NCI-H2171 (cell line): ENCODE data around the gene SDK2.

ENCODE experiments used
- DNase-seq: peaks from one replicate; lab custom pipeline; 2025; lab: John Stamatoyannopoulos, UW

SDK2 gene

DNA sequence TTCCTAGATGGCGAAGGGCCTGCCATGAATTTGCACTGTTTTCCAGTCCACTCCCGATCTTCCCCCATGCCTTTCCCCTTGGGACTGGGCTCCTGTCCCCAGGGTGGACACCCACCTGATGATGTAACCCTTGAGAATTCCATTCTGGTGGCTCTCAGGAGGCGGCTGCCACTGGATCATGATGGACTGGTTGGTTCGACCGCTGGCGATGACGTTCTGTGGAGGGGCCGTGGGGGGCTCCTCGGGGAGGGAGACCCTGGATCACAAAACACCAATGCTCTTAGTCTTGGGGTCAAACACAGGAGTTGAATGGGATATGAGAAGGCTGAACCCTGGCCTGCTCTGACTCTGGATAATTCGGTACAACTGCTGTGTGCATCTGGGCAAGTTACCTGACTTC is 225.2 kb downstream of the SDK2 start:
- DNase-seq: no peak

- DNase-seq: no peak
Observed at GRCh38 chr17:73415782-73416181, 228.5 kb downstream of the SDK2 start.

DNA sequence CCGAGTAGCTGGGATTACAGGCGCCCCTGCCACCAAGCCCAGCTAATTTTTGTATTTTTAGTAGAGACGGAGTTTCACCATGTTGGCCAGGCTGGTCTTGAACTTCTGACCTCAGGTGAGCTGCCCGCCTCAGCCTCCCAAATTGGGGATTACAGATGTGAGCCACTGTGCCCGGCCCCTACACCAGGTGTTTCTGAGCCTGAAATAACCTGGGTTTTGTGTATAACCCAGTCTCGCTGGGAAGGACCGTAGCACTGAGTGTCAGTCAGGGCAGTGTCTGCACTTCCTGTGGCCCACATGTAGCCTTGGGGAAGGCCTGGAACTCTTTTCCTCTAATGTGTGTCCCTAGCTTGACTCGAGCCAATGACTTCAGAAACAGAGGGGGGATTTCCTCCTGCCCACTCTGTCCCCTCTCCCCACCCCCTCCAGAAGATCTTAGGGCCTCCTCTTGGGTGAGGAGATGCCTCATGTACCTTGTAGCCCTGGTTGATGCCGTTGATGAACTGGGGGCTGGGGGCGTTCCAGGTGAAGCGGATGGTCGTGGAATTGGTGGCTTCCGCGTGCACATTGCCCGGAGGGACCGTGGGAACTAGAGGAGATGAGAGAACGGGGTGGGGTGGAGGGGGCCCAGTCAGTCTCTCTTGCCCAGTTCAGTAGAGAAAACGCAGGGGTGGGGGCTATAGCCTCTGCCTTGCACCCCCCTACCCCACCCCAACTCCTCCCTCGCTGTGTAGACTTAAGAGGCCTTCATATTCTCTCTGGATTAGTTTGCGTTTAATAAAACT is 229.9 kb downstream of the SDK2 start:
- no peak for DNase-seq

- DNase-seq: peak; percentile 56
Observed at GRCh38 chr17:73412914-73413313, 231.3 kb downstream of the SDK2 start.

GRCh38 chr17:73411313-73411747 is 232.9 kb downstream of the SDK2 start:
- DNase-seq: no peak

DNA sequence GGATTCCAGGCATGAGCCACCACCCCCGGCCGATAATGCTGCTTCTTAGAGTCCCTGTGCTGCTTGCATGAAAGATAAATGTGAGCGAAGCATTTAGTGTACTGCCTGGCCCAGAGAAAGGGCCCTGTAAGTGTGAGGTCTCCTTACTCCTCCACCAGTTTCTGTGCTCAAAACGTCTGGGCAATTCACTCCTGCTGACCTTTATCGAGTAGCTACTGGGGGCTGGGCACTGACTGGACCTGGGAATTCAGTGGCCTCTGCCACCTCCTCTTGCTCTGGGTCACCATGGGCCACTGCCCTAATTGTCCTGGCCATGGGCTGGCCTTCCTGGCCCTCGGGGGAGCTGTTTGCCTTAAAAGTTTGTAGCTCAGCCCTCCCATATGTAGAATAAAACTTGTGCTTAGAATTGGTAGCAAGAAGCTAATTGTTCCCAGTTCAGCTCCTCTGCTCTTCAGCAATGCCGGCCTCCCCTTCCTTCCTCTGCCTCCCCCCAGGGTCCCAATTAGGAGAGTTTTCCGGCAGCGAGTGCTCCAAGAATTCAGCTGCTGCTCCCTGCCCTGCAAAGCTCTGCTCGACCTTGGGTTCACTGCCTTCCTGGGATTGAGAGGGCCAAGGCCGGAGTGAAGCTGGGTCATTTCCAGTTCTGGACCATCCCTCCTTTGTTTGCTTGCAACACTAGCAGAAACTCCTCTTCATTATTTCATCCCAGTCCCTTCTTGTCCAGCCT is 233.5 kb downstream of the SDK2 start:
- no peak for DNase-seq

DNA sequence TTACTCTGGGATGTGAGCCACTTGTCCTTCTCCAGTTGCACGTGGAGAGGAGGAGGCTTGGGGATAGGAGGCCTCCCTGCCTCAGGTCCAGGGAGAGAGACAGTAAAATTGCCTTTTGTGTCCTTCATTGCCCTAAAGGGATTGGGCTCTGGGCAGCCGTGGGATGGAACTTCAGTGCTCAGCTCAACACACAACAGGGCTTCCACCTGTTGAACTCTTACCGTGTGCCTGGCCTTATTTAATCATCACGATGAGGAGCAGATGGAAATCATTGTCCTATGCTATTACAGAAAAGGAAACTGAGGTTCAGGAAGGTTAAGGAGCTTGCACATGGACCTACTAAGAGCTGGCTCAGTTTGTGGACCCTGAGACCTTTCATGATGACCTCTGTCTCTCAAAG is 240.0 kb downstream of the SDK2 start:
- DNase-seq: no peak

DNA sequence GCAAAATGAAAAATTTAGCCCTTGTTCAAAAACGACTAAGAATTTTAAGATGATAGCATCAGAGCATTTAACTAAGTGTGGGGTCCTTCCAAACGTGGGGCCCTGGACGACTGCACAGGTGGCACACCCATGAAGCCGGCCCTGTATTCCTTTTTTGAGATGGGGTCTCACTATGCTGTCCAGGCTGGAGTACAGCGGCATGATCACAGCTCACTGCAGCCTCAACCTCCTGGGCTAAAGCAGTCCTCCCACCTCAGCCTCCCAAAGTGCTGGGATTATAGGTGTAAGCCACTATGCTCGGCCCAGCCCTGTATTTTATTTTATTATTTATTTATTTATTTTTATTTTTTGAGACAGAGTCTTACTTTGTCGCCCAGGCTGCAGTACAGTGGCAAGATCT is 241.8 kb downstream of the SDK2 start:
- no peak for DNase-seq

DNA sequence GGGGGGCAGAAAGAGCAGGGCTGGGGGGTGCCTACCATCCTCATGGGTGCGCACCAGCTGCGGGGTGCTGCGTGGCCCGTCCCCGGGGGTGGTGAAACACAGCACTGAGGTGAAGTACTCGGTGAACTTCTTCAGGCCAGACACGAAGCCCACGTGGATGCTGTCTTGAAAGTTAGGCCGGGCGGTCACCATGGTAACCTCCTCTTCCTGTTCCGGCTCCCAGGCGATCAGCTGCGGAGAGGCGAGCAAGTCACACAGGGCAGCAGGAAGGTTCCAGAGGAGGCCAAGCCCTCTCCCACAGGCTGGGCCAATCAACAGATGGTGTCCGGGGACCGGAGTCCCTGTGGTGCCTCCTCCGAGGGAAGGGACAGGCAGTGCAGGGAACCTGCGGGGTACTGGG is 242.3 kb downstream of the SDK2 start:
- peak; percentile 56 for DNase-seq

DNA sequence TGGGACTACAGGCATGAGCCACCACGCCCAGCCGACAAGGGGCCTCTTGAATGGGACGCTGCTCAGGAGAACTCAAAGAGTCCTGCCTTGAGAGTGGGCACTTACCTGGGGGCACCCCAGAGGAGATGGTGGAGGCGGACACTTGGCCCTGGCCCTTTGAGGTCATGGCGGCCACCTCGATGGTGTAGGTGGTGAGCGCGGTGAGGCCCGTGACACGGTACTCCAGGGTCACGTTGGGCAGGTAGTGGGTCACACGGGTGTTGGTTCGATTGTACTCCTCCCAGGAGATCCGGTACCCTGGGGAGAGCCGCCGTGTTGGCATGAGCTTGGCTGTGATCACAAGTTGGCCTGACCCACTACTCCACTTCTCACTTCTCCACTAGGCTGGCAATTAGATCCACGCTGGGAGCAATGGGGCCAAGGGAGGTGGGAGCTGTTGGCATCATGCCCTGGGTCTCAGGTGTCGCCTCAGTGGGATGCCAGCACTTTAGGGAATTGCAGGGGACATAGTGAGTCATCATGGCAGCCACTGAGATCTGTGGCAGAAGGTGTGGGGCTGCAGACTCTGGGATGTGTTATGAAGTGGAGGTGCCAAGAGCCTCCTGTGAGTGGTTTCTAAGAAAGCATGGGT is 243.2 kb downstream of the SDK2 start:
- DNase-seq: peak; percentile 80

DNA sequence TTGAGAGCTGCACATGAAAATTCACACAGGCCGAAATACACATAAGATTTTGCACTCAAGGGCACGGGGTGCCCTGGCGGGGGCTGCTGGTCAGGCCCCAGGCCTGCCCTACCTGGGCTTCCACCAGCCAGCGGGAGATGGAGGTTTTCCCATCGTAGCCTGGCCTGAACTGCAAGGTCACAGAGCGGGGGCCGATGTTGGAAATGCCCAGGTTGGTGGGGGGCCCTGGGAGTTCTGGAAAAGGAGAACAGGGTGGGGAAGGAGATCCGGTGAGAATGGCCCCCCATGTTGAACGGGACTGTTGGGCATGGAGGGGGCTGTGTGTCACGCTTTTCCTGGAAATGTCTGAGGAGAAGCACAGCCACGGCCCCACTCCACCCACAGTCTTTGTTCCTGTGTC is 245.2 kb downstream of the SDK2 start:
- DNase-seq: no peak

DNA sequence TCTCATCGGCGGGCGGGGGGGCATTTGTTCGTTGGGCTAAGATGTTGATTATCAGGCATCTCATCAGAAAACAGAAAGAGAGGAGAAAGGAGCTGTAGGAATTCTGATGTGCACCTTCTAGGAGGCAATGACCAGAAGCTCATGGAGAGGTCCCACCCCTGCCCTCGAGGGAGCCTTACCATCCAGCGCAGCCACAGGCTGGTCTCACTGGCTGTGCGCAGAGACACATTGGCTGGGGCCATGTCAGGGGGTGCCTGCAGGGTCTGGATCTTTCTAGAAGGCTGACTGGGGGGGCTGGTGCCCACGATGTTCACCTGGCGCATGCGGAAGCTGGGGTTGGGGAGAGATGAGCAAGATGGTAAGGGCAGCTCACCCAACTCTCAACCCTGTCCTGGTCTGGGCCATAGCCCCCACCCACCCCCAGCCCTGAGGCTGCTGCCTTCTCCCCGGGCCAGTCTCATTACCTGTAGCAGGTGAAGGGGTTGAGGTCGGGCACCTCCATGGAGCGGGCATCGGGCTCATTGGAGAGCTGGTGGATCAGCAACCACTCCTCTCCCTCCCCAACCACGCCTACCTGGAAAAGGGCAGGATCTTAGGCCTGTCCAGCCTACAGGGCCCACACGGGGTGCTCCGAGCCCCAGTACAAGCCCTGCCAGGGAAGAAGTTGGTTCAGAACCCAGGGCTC is 246.2 kb downstream of the SDK2 start:
- no peak for DNase-seq

DNA sequence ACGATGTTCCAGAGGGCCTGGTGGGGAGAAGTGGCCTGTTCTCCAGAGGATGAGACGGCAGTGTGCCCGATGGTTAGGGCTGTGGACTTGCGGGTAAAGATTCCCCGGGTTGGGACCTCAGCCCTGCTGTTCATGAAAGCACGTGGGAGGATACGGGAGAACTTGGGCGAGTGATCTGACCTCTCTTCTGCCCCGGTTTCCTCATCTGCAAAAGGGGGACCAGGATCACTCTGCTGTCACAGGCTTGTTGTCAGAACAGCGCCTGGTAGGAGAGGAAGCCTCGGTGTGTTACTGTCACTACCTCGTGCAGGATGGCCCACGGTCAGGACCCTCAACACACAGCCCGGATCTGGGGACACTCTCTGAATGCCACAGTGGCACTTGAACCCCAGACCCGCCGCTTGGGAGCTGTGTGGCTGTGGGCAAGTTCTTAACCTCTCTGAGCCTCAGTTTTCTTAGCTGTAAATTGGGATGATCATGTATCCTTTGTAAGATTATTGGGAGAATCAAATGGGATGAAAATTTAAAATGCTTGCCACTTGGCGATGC is 246.9 kb downstream of the SDK2 start:
- DNase-seq: no peak

DNA sequence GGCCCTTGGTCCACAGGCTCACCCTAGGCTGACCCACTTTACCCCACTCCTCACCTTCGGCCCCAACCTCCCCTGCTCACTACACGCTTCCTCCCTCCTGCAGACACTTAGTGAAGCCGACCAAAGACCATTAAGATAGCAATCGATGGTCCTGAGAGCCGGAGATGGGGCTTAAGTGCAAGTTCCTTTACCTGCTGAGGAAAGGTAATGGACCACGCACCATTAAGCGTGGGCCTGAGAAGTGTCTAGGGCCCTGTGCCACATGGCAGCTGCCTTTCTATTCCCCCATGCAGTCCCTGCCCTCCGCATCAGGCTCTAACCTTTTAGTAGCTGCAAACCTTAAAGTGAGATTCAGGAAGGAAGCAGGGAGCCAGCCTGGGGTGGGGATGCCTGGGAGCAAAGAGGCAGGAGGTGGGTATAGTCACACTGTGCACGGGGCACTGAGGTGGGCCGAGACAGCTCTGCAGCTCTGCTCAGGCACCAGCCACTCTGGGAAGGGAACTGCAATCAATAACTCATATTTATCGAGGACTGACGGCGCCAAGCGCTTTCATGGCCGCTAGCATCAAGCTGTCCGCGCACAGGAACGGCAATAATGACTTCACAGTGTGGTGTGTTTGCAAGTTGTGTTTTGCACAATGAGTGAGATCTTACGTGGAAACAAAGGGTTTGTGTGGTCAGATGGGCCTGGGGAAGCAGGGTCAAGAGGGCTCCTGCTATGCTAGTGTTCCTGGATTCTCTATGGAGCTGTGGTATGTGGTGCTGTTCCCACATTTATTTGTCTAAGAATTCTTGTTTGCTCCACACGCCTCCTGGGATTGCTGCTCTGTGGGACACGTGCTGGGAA is 247.6 kb downstream of the SDK2 start:
- no peak for DNase-seq

GRCh38 chr17:73394512-73395450 is 249.5 kb downstream of the SDK2 start:
- DNase-seq: peak; percentile 67

DNA sequence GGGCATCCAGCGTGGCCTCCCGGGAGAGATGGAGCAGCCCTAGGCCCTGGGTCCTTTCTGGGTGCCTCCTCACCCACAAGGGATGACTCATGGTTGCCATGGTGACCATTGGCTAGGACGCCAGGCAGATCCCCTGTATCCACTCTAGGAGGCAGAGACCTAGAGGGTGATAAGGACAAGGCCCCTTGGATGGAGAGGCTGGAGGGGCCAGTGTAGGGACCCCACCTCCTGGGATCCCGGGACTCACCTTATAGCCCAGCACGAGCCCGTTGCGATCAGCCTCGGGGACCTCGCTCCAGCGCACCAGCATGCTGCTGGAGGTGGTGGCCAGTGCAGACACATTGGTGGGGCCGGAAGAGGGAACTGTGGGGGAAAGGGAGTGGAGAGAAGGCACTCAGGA is 250.3 kb downstream of the SDK2 start:
- DNase-seq: no peak

GRCh38 chr17:73393381-73393780 is 250.9 kb downstream of the SDK2 start:
- DNase-seq: no peak

DNA sequence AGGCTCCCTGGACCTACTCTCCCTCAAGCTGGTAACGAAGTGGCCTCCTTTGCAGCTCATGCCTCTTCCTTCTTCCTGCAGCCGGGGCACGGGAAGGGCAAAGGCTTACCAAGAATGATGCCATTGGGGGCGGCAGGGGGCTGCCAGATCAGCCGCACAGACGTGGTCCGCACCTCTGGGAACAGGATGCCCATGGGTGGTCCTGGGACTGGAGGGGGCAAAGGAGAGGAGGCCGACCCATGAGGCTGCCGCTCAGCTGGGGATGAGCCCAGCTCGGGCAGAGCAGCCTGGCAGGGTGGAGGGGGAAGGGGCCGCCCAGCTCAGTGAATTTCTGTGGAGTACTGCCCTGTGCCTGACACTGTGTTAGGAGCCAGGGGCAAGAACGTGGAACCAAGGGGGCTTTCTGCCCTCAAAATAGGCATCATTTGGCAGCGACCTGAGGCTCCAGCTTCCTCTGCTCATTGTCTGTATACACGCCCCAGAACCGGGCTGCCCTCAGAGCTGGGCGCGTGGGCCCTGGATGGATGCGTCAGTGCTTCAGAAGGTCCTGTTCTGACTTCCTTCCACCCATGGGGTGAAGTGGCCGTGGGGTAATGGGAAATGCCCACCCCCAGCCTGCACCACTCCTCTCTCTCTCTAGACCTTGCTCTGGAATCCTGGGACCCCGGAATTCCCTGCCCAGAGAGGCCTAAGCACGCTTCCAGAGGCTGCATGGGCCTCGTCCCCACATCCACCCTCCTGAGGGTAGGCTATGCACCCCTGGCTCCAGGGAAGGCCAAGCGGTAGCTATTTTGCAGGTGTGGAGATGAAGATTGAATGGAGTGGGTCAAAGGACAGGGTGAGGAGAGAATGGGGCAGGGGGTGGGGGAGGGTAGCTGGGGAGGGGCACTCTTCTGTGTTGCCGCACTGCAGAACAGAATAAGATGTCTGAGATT is 252.6 kb downstream of the SDK2 start:
- DNase-seq: no peak

- DNase-seq: no peak
Observed at GRCh38 chr17:73390851-73391250, 253.4 kb downstream of the SDK2 start.
